Activated CD8-positive, alpha-beta T cell treated with anti-CD3 and anti-CD28 coated beads for 36 hours (primary cell): ENCODE results near the gene CEBPG. TPM values are rescaled to one million over a fixed set of nuclear protein-coding genes. Genes with fewer than 3 reads are reported as not detected.

Source experiments
- ATAC-seq: fragments of 200-7000 bp; cut with Tn5 transposase; one replicate; pipeline ENCODE4 v1.10.0; 2021; ENCODE audit warnings: mild to moderate bottlenecking, moderate library complexity
- CTCF ChIA-PET: fragments of 350-600 bp; sonication (Branson Sonifier 250); formaldehyde crosslinking; loops from one replicate; lab custom pipeline; 2021; ENCODE audit warnings: antibody characterized with exemption; lab: Charles Lee
- POLR2A ChIA-PET: fragments of 350-600 bp; sonication (Branson Sonifier 250); formaldehyde crosslinking; loops from one replicate; lab custom pipeline; 2021; ENCODE audit warnings: antibody characterized with exemption; lab: Charles Lee
- DNase-seq: peaks from one replicate; pipeline ENCODE4 v3.0.0-alpha.2; 2020
- H3K27ac Mint-ChIP-seq: one replicate; pipeline ENCODE4 v1.8.0; 2021; ENCODE audit warnings: mild to moderate bottlenecking, mixed read lengths
- H3K27me3 Mint-ChIP-seq: one replicate; pipeline ENCODE4 v1.8.0; 2021; ENCODE audit warnings: mixed read lengths
- H3K36me3 Mint-ChIP-seq: one replicate; pipeline ENCODE4 v1.8.0; 2021; ENCODE audit warnings: low read depth, mixed read lengths
- H3K4me1 Mint-ChIP-seq: one replicate; pipeline ENCODE4 v1.8.0; 2021; ENCODE audit warnings: low read depth, mixed read lengths
- H3K4me3 Mint-ChIP-seq: one replicate; pipeline ENCODE4 v1.8.0; 2021; ENCODE audit warnings: mild to moderate bottlenecking, moderate library complexity, mixed read lengths
- H3K9me3 Mint-ChIP-seq: one replicate; pipeline ENCODE4 v1.8.0; 2021; ENCODE audit warnings: mixed read lengths
- intact Hi-C: fragments of 100-400 bp; cut with micrococcal nuclease; formaldehyde crosslinking; loops from one replicate; pipeline ENCODE4 v1.10.0; 2022
- total RNA-seq, 2 experiments: library from RNA; stranded (reverse); gene quantifications; one replicate each; pipeline ENCODE4 v1.2.3, GENCODE V29; 2021
- TF ChIP-seq, protein P1 (sequence below): fragments of 200-600 bp; IDR thresholded peaks from one replicate; pipeline ENCODE4 v1.8.0; 2022; ENCODE audit warnings: antibody characterized with exemption, mild to moderate bottlenecking

Gene CEBPG
- total RNA-seq, 2 experiments from 2014 or later: 28.3 to 30.1 TPM

DNA sequence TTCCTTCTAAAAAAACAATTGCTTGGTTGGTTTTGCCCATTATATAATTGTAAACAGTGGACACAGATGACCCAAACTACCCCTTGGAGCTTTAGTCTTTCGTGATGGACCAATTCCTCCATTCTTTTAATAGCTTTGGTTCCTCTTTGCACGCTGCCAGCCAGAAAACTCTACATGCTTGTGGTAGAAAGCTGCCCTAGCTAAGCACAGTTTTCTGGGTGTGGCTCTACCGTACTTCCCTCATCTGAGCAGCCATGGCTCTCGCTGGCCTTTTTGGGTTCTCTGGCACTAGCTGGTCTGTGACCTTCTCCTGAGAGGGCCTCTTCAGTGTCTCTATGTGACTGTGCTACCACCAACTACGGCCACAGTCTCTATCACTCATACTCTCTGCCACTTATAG is 41.3 kb upstream of the CEBPG start:
- H3K27me3 Mint-ChIP-seq: peaks cover 14% of the 10 kb centered on the region
- intact Hi-C loops: no loop called here
- ChIA-PET POLR2A (no interaction called here), CTCF (interaction anchor here (0.7 to 2.0 kb wide), 5 partner anchors 20 to 75 kb away, joined by 3 to 6 read pairs (median 3); partner anchors contain the start of gene CEBPA)
- H3K9me3 Mint-ChIP-seq: no peaks in the 10 kb centered on the region
- H3K4me3 Mint-ChIP-seq: no peak overlapping the region
- ATAC-seq: no peak
- no peak for DNase-seq
- no peaks in the 10 kb centered on the region for H3K4me1 Mint-ChIP-seq
- TF ChIP-seq, protein P1, sequence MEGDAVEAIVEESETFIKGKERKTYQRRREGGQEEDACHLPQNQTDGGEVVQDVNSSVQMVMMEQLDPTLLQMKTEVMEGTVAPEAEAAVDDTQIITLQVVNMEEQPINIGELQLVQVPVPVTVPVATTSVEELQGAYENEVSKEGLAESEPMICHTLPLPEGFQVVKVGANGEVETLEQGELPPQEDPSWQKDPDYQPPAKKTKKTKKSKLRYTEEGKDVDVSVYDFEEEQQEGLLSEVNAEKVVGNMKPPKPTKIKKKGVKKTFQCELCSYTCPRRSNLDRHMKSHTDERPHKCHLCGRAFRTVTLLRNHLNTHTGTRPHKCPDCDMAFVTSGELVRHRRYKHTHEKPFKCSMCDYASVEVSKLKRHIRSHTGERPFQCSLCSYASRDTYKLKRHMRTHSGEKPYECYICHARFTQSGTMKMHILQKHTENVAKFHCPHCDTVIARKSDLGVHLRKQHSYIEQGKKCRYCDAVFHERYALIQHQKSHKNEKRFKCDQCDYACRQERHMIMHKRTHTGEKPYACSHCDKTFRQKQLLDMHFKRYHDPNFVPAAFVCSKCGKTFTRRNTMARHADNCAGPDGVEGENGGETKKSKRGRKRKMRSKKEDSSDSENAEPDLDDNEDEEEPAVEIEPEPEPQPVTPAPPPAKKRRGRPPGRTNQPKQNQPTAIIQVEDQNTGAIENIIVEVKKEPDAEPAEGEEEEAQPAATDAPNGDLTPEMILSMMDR: no peak
- H3K27ac Mint-ChIP-seq: no peak overlapping the region
- H3K36me3 Mint-ChIP-seq: no peaks in the 10 kb centered on the region

DNA sequence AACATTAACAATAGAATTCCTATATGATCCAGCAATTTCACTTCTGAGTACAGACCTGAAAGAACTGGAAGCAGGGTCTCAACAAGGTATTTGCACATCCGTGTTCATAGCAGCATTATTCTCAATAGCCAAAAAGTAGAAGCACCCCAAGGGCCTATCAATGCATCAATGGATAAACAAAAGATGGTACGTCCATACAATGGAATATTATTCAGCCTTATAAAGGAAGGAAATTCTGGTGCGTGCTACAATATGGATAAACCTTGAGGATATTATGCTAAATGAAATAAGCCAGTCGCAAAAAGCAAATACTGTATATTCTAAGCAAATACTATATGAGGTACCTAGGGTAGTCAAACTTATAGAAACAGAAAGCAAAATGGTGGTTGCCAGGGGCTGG is 40.4 kb upstream of the CEBPG start:
- H3K27me3 Mint-ChIP-seq: peaks cover 17% of the 10 kb centered on the region
- no peak for DNase-seq
- TF ChIP-seq, protein P1: no peak
- ChIA-PET POLR2A (no interaction called here), CTCF (no interaction called here)
- intact Hi-C loops: no loop called here
- no peak for ATAC-seq
- H3K9me3 Mint-ChIP-seq: no peaks in the 10 kb centered on the region
- H3K4me1 Mint-ChIP-seq: no peaks in the 10 kb centered on the region
- H3K27ac Mint-ChIP-seq: no peak overlapping the region
- H3K36me3 Mint-ChIP-seq: no peaks in the 10 kb centered on the region
- no peak overlapping the region for H3K4me3 Mint-ChIP-seq

DNA sequence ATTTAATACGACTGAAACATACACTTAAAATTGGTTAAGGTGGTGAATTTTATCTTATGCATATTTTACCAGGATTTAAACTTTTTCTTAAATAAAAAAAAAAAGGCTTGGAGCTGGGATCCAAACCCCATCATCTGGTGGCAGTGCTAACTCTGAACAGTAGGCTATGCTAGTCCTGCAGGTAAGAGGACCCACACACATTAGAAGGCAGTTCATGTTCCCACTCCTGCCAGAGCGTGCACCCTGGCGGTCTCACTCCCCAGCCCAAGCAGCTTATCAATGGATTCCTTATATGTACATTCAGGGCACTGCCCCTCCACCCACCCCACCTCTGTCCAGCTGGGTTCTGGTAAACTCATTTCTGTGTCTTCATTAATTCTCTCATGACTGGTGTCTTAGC is 39.9 kb upstream of the CEBPG start:
- Mint-ChIP-seq H3K27ac (no peak overlapping the region), H3K4me1 (no peaks in the 10 kb centered on the region), H3K27me3 (peaks cover 14% of the 10 kb centered on the region), H3K9me3 (no peaks in the 10 kb centered on the region), H3K4me3 (no peak overlapping the region), H3K36me3 (no peaks in the 10 kb centered on the region)
- ChIA-PET CTCF (no interaction called here), POLR2A (no interaction called here)
- no peak for ATAC-seq
- TF ChIP-seq, protein P1: no peak
- intact Hi-C loops: no loop called here
- no peak for DNase-seq

DNA sequence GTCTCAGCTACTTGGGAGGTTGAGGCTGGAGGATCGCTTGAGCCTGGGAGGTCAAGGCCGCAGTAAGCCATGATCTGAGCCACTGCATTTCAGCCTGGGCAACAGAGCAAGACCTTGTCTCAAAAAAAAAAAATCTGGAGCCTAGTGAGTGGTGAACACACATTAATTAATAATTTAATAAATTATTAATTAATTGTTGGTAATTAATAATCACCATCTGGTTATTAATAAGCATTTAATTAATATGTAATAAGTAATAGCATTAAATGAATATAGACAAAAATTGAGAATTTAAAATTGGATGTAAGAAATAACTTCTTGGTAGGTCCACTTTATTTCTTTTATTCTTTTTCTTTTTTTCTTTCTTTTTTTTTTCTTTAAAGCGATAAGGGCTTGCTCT is 39.2 kb upstream of the CEBPG start:
- intact Hi-C loops: no loop called here
- ChIA-PET CTCF (no interaction called here), POLR2A (no interaction called here)
- Mint-ChIP-seq H3K27ac (no peak overlapping the region), H3K4me3 (no peak overlapping the region), H3K27me3 (peaks cover 18% of the 10 kb centered on the region), H3K36me3 (no peaks in the 10 kb centered on the region), H3K9me3 (no peaks in the 10 kb centered on the region), H3K4me1 (no peaks in the 10 kb centered on the region)
- DNase-seq (no peak), ATAC-seq (no peak)
- TF ChIP-seq, protein P1: no peak

DNA sequence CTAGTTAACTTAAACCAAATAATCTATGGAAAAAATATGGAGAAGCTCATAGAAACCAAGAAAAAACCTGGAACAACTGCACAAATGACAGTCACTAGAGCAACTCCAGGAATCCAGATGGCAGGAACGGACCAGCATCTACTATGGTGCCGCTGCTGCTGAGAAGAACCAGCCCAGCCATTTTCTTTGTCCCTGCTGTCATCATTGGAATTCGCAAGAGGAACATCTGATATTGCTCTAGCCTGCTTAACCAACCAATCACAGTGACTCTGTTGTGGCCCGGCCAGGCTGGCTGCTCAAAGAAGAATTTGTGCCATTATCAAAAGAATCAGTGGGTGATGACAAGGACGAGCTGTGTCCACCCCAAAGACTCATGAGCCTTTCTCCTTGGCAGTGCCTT is 38.1 kb upstream of the CEBPG start:
- no peaks in the 10 kb centered on the region for H3K4me1 Mint-ChIP-seq
- H3K9me3 Mint-ChIP-seq: no peaks in the 10 kb centered on the region
- H3K27ac Mint-ChIP-seq: no peak overlapping the region
- H3K27me3 Mint-ChIP-seq: peaks cover 13% of the 10 kb centered on the region
- no peak for ATAC-seq
- no peaks in the 10 kb centered on the region for H3K36me3 Mint-ChIP-seq
- H3K4me3 Mint-ChIP-seq: no peak overlapping the region
- intact Hi-C loops: no loop called here
- POLR2A ChIA-PET: no interaction called here
- CTCF ChIA-PET: no interaction called here
- DNase-seq: no peak
- TF ChIP-seq, protein P1: no peak
